SHP77 treated with DMSO at 0.1 percent for 48 hours (cell line): ENCODE results near the gene CREB3L2.
"Not testable (repeated sequence)": the region's sequence is repeated elsewhere in the genome, so short reads cannot be mapped to it uniquely, and the experiment has no call there.

ENCODE experiments used
- DNase-seq: peaks from one replicate; lab custom pipeline; 2025; lab: John Stamatoyannopoulos, UW

CREB3L2 gene

GRCh38 chr7:137836541-137836940 lies 165.3 kb downstream of the CREB3L2 start:
- DNase-seq, result no peak

- DNase-seq, result no peak
Observed at GRCh38 chr7:137836113-137836509, 165.8 kb downstream of the CREB3L2 start.

DNA sequence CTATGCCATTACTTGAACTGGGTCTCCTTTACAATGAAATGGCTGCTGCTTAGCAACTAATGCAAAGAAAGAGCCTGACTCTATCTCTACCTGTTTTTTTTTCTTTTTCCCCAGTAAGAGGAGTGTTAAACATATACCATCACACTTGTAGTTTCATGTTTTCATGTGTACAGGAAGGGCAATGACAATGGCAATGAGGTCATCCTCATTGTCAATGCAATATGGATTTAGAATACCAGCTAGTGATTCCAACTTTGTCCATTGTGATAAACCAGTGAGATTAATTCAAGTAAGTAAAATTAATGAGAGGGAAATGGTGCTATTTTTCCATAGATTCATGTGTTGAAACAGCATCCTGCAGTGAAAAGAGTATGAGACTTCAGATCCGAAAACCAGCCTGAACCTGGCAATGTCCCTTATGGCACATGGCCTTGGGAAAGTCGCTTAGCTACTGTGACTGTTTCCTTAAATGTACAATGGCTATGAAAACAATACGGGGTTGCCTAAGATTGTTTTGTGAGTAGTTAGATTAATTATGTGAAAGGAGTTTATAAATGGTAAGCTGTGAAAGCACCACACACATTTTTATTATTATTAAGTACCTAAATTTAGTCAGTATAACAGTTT lies 166.3 kb downstream of the CREB3L2 start:
- no peak for DNase-seq

- DNase-seq, result no peak
Observed at GRCh38 chr7:137834552-137834951, 167.3 kb downstream of the CREB3L2 start.

DNA sequence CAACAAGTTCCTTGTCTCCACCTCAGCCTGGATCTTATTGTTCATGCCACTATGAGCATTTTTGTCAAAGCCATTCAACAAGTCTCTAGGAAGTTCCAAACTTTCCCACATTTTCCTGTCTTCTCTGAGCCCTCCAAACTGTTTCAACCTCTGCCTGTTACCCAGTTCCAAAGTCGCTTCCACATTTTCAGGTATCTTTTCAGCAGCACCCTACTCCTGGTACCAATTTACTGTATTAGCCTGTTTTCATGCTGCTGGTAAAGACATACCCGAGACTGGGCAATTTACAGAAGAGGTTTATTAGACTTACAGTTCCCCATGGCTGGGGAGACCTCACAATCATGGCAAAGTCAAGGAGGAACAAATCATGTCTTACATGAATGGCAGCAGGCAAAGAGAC lies 168.9 kb downstream of the CREB3L2 start:
- DNase-seq, result not testable (repeated sequence)

DNA sequence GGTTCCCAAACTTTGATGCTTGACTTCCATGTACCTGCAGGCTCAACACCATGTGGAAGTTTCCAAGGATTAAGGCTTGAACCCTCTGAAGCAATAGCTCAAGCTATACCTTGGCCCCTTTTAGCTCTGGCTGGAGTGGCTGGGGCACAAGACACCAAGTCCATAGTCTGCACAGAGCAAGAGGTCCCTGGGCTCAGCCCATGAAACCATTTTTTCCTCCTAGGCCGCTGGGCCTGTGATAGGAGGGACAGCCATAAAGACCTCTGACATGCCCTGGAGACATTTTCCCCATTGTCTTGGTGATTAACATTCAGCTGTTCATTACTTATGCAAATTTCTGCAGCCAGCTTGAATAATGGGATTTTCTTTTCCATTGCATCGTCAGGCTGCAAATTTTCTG lies 169.5 kb downstream of the CREB3L2 start:
- DNase-seq, result no peak

DNA sequence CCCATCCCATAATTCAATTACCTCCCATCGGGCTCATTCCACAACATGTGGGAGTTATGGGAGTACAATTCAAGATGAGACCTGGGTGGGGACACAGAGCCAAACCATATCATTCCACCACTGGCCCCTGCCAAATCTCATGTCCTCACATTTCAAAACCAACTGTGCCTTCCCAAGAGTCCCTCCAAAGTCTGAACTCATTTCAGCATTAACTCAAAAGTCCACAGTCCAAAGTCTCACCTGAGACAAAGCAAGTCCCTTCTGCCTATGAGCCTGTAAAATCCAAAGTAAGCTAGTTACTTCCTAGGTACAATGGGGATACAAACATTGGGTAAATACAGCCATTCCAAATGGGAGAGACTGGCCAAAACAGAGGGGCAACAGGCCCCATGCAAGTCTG lies 170.3 kb downstream of the CREB3L2 start:
- DNase-seq, result not testable (repeated sequence)

GRCh38 chr7:137829337-137829992 lies 172.4 kb downstream of the CREB3L2 start:
- no peak for DNase-seq

GRCh38 chr7:137828456-137828855 lies 173.4 kb downstream of the CREB3L2 start:
- no peak for DNase-seq

GRCh38 chr7:137825489-137825888 lies 176.4 kb downstream of the CREB3L2 start:
- DNase-seq, result no peak
